Left renal cortex interstitium (tissue), 4 donors: ENCODE data around the gene MOSPD3. TPM values are rescaled to one million over a fixed set of nuclear protein-coding genes. Genes with fewer than 3 reads are reported as not detected.
"Not testable (repeated sequence)": the region's sequence is repeated elsewhere in the genome, so short reads cannot be mapped to it uniquely, and the experiment has no call there.

Source experiments
- DNase-seq, 4 donors: peaks; one replicate each; pipeline ENCODE4 v3.0.0-alpha.2; 2013; ENCODE audit warnings: low read depth in 4 of 4, low spot score in 2 of 4, missing footprints in 1 of 4
- polyA plus RNA-seq, 4 donors: library from polyadenylated mRNA; unstranded; fragments of 120-200 nt; gene quantifications; one replicate each; pipeline ENCODE4 v1.2.1, GENCODE V29; 2013; ENCODE audit not compliant: insufficient read length in 4 of 4

The MOSPD3 gene, protein sequence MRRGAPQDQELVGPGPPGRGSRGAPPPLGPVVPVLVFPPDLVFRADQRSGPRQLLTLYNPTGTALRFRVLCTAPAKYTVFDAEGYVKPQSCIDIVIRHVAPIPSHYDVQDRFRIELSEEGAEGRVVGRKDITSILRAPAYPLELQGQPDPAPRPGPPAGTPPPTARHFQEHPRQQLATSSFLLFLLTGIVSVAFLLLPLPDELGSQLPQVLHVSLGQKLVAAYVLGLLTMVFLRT
- polyA plus RNA-seq, result 10 to 100 TPM; 22.9 to 35.8 (median 29.9) TPM

DNA sequence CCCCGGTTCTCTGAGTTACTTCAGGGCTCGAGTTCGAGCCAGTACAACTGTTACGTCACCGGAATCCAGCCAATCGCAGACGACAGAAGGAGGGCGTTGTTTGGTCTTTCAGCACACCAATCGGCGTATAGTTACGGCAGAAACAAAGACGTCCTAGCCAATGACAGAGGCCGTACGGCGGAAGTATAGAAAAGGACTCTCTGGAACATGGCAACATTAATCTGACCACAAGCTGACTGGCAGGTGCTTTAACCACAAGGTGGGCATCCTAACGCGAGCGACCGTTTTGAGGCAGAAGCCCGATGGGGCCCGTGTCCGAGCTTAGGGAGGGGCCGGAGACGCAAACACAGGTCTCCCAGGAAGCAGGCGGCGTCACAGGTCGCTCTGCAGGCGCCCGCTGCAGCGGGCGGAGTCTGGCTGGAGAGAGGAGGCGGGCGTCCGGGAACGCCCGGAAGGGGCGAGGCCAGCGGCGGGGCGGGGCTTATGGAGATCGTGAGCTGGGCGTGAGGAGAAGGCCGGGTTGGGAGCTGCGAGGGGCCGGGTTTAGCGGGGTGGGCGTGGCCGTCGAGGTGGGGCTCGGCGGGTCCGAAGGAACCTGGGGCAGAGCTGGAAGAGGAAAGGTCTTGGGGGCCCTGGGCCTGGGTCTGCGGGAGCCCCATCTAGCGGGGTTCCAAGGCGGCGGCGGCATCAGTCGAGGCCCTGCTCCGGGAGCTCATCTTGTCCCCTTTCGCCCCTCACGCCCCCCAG is at the start of gene MOSPD3:
Gene MOSPD3 (plus strand): TSS at position 558 of the 747 bp plus-strand sequence. CDS start 252 bp downstream, outside the sequence.
- peak; percentile 98 to 100 (median 98) for DNase-seq

DNA sequence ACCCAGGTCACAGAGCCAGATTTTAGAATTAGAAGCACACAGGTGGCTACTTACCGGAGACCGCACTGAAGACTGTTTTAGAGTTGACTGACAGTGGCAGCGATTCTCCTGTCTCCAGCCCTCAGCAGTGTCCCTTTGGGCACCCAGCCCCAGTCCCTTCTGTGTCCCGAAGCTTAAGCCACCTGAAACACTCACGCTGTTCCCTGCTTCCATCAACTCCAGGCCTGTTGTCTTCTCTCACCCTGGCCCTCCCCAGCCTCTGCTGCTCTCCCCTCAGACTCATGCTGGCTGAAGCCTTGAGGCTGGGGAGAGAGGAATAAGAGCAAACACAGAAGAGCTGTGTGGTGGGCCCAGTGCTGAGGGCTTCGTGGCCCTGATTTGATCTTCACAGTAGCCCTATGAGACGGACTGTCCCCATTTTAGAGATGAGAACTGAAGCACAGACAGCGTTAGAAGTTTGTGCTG is 49.2 kb upstream of the MOSPD3 start:
- no peak for DNase-seq

DNA sequence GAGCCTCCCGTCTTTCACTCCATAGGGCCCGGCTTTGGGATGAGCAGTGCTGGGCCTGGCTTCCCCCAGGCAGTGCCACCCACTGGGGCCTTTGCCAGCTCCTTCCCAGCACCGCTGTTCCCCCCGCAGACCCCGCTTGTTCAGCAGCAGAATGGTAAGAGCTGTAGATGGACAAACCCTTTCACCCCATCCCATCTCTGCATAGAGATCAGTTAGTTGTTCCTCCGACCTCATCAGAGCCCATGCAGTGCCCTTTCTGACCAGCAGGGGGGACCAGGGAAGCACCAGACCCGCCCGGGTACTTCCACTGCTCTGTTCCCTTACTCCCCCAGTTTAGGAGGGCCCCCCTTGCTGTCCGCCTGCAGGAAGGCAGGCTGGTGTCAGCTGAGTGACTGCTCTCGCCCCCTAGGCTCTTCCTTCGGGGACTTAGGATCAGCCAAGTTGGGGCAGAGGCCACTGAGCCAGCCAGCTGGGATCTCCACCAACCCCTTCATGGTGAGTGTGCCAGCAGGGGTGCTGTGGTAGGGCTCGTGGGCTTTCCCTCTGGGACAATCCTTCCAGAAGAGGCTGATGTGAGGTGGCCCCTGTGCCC is 48.4 kb upstream of the MOSPD3 start:
- no peak for DNase-seq

- DNase-seq, result not testable (repeated sequence)
These were observed 47.9 kb upstream of the MOSPD3 start for GRCh38 chr7:100564405-100564804.

DNA sequence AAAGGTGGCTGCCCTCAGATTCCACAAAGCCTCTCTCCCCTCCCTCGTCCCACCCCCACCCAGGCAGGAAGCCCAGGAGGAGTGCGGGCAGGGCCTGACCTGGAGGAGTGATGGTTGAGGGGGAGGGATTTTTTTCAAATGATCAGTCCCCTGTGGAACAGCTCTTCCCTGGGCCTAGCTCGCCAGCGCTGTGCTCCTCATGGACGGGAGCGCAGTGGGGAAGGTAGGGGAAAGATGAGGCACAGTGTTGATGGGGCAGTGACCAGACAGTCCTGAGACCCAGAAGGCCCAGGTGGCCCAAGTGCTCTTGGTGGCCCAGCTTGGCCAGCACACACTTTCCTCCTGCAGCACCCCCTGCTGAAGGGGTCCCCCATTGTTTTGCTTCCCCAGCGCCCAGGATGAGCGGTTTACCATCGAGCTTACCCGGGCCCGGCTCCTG is 47.2 kb upstream of the MOSPD3 start:
- no peak for DNase-seq

DNA sequence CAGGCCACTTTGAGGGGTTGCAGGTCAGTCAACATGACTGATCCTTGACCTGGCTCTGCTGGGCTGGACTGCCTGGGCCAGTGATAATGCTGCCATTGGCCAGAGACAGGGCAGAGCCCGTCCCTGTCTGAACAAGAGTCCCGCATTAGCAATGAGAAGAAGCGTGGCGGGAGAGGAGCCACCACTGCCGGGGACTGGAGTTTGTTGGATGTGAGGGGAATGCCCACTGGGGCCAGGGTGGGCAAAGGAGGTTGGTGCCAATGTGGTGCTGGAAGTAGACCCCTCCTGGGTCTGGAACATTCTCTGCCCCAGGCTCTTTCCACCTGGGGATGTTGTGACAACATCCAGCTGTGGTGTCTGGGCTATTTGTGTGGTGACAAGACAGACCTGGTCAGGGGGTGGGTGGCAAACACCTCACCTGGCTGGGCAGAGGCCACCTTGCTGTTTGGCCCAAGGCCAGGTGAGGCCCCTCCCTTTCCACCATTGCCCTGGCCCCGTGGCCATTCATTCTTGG is 46.3 kb upstream of the MOSPD3 start:
- no peak for DNase-seq

- DNase-seq, result no peak
These were observed 45.2 kb upstream of the MOSPD3 start for GRCh38 chr7:100567031-100567730.

- DNase-seq, result no peak
These were observed 44.6 kb upstream of the MOSPD3 start for GRCh38 chr7:100567751-100568175.

- no peak for DNase-seq
These were observed 44.0 kb upstream of the MOSPD3 start for GRCh38 chr7:100568176-100568895.

DNA sequence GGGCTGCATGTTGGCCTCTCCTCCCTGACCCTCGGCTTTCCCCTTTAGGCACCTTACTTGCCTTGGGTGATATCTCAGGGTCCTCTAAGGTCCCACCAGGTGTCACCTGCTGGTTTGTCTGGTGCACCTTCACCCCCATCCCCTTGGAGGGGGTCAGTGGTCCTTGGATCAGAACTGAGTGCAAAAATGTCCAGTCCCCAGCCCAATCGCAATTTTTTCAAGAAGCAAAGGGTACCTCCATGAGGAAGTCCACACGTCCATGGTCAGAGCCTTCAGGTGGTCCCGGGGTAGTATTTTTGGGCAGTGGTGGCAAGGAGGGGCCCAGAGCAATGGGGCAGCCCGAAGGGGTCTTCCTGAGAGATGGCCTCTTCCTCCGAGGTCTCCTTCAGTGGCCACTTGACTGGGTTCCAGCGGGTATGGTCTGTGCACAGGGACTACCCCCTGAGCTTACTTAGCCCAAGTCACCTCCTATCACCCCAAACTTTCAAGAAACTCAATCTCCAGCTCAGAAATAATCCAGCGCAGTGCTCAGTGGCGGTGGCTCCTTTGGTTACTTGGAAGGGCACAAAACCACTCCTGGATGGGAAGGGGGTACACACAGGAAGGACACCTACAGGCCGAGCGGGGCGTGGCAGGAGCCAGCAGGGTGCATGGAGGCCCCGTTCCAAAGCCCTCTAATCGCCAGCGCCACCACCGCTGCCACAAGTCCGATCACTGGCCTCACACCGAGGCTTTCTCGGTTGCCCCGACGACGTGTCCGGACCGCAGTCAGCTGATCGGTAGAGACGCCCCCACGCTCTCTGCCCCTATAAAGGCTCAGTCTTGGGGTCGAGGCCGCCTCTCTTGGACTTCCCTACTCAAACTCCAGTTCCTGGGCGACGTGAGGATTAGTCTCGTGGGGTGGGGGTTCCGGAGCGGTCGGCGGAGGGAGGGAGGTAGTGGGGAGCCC is 43.2 kb upstream of the MOSPD3 start:
- no peak for DNase-seq

GRCh38 chr7:100570954-100571828 is 41.1 kb upstream of the MOSPD3 start:
- no peak for DNase-seq

GRCh38 chr7:100571829-100572116 is 40.6 kb upstream of the MOSPD3 start:
- DNase-seq, result no peak

GRCh38 chr7:100572281-100572948 is 39.9 kb upstream of the MOSPD3 start:
- DNase-seq, result no peak

DNA sequence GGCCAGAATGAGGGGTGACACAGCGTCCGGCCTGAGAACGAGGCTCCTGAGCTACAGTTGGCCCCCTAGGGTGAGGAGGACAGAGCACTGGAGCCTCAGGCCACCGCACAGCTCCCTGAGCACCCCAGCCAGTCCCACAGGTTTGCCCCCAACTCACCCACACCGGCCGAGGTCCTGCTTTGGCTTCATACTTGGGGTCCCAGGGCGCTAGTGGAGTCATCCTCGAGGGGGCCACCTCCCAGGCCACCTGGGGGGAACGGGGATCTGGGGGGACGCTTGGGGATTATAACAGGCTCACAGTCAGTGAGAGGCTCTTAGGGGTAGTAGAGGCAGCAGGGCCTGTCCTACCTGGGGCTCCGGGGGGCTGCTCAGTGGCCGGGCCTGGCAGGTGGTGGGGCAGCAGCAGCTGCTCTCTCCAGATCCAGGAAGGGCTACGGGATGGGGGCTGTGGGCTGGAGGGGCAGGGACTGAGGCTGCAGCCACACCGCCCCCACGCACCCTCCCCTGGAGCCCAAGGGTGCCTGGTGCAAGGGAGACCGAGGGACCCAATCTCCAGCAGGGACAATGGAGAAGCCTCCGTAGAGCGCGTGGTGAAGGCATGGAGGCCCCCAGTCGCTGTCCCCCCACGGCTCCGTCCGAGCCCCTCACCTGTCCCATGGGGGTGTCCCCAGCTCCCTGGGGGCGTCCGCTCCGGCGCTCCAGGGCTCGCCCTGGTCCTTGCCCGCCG is 39.2 kb upstream of the MOSPD3 start:
- DNase-seq, result no peak

DNA sequence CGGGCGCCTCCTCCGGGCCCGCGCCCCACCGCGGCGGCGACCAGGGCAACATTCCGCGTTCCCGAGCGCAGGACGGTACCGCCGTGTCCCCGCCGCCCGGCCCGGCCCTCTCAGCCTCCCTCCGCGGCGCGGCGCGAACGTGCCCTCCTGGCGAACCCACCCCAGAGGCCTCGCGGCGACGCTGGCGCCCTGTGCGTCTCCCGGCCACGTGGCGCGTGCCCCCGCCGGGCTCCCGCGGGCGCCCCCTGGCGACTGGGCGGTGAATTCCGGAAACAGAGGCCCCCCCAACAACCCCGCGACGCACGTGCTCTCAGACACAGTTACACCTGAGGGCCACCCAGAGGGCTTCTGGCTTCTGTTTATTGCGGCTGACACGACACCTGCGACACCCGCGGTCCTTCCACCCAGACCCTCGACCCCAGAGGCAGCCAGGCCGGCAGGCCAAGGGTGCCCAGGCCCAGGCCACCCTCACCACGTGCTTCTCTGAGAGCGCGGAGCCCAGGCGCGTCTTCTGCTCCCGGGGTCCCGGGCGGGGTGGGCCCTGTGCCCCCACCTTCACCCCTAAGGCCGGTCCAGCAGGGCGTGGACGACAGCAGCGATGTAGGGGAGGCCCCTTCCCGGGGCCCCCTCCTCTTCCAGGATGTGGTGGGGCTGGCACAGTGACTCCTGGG is 38.5 kb upstream of the MOSPD3 start, which contains the start of gene SAP25:
Gene SAP25 (minus strand): TSS at position 210 of the 671 bp plus-strand sequence. CDS start 158 bp downstream, at position 52.
- DNase-seq, result no peak
